Gastroesophageal sphincter (tissue), 3 donors: Measurements from ENCODE around the gene HSF5.

Experiments used
- EP300 ChIP-seq: sonication (generic); formaldehyde crosslinking; IDR thresholded peaks from one replicate; pipeline ENCODE4 v1.6.1; 2017; ENCODE audit warnings: antibody characterized with exemption, mild to moderate bottlenecking
- POLR2A ChIP-seq, 2 donors: fragments of 450-650 bp; IDR thresholded peaks; one replicate each; pipeline ENCODE4 v1.6.1; 2017; ENCODE audit warnings: antibody characterized with exemption in 2 of 2, mild to moderate bottlenecking in 2 of 2, moderate library complexity in 1 of 2
- POLR2AphosphoS5 ChIP-seq: sonication (generic); formaldehyde crosslinking; IDR thresholded peaks from one replicate; pipeline ENCODE4 v1.6.1; 2017; ENCODE audit warnings: antibody characterized with exemption
- TF ChIP-seq, protein P1 (sequence below), 4 experiments: fragments of 200-600 bp in 2 of 4; fragments of 450-650 bp in 2 of 4; sonication (generic) in 1 of 4; IDR thresholded peaks; one replicate each; pipeline ENCODE4 v1.5.1; 2017 to 2019; ENCODE audit warnings: antibody characterized with exemption in 4 of 4, mild to moderate bottlenecking in 2 of 4, moderate library complexity in 2 of 4

DNA sequence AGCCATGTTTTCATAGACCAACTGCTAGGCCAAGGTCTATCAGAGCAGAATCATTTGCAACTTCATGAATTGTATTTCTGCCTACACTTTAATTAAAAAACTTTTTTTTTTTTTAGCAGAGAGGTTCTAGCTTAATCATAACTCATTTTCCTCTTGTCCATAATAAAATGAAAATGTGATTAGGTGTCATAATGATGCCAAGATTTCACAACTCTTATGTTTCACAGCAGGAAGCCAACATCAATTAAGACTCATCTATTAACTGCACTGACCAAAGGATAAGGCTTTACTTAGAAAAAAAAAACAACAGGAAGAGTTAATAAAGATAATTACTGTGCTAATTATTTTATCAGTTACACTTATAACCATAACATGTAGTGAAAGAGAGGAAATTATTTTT lies 52.0 kb downstream of the HSF5 start:
- TF ChIP-seq EP300 (no peak), POLR2A (IDR thresholded peaks at IDR 0.05) (no peak), POLR2AphosphoS5 (no peak)
- TF ChIP-seq, protein P1, sequence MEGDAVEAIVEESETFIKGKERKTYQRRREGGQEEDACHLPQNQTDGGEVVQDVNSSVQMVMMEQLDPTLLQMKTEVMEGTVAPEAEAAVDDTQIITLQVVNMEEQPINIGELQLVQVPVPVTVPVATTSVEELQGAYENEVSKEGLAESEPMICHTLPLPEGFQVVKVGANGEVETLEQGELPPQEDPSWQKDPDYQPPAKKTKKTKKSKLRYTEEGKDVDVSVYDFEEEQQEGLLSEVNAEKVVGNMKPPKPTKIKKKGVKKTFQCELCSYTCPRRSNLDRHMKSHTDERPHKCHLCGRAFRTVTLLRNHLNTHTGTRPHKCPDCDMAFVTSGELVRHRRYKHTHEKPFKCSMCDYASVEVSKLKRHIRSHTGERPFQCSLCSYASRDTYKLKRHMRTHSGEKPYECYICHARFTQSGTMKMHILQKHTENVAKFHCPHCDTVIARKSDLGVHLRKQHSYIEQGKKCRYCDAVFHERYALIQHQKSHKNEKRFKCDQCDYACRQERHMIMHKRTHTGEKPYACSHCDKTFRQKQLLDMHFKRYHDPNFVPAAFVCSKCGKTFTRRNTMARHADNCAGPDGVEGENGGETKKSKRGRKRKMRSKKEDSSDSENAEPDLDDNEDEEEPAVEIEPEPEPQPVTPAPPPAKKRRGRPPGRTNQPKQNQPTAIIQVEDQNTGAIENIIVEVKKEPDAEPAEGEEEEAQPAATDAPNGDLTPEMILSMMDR (IDR thresholded peaks at IDR 0.05): no peak
